ENCODE measurements around the gene ALPI.
"Not testable (repeated sequence)": the region's sequence is repeated elsewhere in the genome, so short reads cannot be mapped to it uniquely, and the experiment has no call there.

ALPI gene

DNA sequence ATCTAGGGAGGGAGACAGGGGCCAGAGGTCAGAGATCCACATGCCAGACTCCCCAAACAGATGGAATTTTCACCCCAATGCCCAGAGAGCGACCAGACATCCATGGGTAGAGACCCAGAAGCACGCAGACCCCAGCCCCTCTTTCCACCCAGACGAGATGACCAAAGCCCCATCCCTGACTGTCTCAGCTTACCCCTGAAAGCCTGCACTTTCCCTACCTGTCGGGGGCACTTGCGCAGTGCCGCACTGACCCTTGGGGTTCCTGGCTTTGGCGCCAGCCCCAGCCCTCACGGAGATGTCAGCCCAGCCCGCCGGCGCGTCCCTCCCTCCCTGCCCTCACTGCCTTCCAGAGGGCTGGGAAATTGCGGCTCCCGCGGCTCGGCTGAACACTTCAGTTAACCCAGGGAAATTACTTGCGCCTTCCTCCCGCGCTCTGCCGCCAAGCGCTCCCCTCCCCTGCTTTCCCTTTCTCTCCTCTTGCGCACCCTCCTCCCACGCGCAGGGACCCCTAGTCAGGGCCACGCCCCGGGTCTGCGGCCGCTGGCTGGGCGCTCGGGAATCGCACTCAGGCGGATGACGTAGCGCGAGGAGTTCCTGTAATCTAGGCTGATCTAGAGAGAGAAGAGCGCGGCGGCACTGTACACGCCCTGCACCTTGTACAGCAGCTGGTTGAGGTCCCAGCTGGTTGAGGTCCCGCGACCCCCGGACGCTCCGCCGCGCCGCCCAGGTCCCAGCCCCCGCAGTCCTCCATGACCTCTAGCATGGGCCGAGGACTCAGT lies 37.3 kb upstream of the ALPI start:
- H3K4me3 ChIP-seq (ENCODE audit: control insufficient read depth, low read depth, low read length) = no peak overlapping the region
- TF ChIP-seq, protein P1, sequence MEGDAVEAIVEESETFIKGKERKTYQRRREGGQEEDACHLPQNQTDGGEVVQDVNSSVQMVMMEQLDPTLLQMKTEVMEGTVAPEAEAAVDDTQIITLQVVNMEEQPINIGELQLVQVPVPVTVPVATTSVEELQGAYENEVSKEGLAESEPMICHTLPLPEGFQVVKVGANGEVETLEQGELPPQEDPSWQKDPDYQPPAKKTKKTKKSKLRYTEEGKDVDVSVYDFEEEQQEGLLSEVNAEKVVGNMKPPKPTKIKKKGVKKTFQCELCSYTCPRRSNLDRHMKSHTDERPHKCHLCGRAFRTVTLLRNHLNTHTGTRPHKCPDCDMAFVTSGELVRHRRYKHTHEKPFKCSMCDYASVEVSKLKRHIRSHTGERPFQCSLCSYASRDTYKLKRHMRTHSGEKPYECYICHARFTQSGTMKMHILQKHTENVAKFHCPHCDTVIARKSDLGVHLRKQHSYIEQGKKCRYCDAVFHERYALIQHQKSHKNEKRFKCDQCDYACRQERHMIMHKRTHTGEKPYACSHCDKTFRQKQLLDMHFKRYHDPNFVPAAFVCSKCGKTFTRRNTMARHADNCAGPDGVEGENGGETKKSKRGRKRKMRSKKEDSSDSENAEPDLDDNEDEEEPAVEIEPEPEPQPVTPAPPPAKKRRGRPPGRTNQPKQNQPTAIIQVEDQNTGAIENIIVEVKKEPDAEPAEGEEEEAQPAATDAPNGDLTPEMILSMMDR (conservative IDR thresholded peaks at IDR 0.05; ENCODE audit: control insufficient read depth, insufficient read depth, low read depth, low read length) = no peak
- peak; percentile 12 for DNase-seq (ENCODE audit: low read depth)

DNA sequence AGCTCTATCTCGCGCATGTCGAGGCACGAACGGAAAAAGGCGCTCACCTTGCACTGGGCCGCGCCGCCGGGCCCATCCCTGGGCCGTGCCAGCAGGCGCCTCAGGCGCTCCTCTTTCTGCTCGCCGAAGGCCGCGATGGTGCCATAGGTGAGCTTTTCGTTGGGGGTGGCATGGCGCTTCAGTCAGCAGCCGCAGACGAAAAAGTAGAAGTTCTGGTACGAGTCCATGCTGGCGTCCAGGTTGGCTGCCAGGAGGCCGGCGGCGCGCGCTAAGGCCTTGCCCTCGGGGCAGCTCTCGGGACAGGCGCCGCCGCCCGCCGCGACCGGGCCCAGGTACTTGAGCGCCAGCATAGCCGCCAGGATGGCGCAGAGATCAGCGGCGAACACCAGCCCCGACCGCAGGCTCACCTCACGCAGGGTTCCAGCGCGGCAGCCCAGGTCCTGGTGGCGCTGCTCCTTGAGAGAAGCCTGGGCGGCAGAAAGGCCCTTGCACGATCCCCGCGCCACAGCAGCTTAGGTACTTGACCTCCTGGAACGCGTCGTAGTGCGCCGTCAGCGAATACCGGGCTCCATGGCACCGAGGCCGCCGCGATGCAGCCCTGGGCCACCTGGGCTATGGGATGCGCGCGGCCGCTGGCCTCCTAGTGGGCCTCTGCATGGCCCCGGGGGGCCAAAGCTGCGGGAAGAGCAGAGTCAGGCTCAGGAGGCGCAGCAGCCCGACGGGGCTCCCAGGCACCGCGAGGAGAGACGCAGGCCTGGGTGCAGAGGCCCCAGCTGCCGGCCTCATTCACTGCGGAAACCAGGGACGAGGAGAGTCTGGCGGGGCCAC lies 36.5 kb upstream of the ALPI start:
- TF ChIP-seq, protein P1 (conservative IDR thresholded peaks at IDR 0.05; ENCODE audit: control insufficient read depth, insufficient read depth, low read depth, low read length) = no peak
- DNase-seq (ENCODE audit: low read depth) = no peak
- no peak overlapping the region for H3K4me3 ChIP-seq (ENCODE audit: control insufficient read depth, low read depth, low read length)

DNA sequence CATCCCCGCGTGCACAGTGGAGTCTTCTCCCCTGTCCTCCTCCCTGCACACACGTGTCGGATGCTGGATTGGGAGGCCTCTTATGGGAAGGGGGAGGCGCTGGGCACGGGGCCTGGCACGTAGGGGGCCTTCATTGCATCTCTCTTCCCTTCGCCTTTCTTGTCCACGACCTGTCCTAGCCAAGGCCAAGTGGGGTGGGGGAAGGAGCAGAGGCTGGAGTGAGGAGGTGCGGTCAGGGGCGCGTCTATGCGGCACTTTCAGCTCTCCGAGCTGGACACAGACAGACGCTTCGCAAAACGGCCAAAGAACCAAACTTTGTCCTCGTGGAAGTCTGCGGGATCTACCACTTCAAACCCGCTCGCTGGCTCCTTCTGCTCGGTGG lies 35.9 kb upstream of the ALPI start:
- TF ChIP-seq, protein P1 (conservative IDR thresholded peaks at IDR 0.05; ENCODE audit: control insufficient read depth, insufficient read depth, low read depth, low read length) = no peak
- DNase-seq (ENCODE audit: low read depth) = no peak

DNA sequence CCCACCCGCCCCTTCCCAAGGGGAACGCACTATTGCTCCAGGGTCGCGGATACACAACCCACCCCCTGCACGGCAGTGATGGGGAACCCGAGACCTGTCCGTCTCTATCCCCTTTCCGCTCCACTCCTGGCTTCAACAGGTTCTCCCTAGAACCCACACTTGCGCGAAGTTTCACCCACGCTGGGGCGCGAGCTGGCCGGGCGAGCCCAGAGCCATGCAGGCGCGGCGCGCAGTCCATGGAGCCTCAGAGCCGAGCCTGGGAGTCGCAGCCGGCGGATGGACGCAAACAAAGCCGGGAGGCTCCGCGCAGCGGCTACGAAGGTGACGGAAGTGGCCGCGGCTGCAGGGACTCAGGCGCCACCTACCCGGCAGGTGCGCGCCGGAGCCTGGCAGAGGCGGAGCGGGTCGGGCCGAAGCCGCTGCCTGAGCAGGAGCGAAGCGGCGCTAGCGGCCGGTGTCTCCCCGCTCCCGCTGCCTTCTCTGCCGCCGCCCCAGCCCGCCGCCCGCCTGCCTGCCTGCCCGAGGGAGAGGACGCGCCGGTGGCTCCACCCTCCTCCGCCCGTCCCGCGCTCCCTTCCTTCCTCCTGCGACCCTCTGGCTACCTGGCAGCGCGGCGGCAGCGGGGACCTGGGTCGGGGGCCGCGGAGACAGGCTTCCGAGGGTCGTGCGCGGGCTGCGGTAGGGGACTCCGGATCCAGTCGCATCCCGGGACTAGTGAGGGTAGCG lies 35.3 kb upstream of the ALPI start:
- no peak for DNase-seq (ENCODE audit: low read depth)
- TF ChIP-seq, protein P1 (conservative IDR thresholded peaks at IDR 0.05; ENCODE audit: control insufficient read depth, insufficient read depth, low read depth, low read length) = no peak
- H3K4me3 ChIP-seq (ENCODE audit: control insufficient read depth, low read depth, low read length) = no peak overlapping the region

More for the DNA sequence above, 35.9 kb upstream of the ALPI start:
- H3K4me3 ChIP-seq (ENCODE audit: control insufficient read depth, low read depth, low read length) = no peak overlapping the region

DNA sequence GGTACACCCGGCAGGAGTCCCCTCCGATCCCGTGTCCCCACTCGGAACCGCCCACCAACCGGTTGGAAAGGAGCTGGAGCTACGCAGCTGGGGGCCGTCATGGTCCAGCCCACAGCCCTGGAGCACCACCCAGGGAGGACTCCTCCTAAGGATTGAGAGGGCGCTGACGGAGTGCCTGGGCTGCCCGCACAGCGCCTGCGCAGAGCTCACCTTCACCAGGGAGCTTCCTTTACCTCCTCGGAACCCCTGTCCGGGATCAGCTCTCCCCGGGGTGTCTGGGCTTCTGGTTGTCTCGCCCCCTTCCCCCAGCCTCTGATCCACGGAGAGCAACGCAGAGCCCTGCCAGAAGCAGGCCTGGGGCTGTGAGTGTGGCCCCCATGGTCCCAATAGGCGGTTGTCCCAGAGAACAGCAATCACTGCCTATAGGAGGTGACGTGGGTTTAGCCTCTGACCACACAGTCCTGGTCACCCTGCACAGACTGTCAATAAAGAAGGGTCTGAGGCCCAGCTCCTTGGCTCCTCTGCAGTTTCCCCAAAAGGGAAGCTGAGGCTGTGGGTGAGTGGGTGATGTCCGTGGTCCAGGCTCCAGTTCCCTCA lies 34.7 kb upstream of the ALPI start:
- H3K4me3 ChIP-seq (ENCODE audit: control insufficient read depth, low read depth, low read length) = no peak overlapping the region
- TF ChIP-seq, protein P1 (conservative IDR thresholded peaks at IDR 0.05; ENCODE audit: control insufficient read depth, insufficient read depth, low read depth, low read length) = no peak
- DNase-seq (ENCODE audit: low read depth) = no peak

DNA sequence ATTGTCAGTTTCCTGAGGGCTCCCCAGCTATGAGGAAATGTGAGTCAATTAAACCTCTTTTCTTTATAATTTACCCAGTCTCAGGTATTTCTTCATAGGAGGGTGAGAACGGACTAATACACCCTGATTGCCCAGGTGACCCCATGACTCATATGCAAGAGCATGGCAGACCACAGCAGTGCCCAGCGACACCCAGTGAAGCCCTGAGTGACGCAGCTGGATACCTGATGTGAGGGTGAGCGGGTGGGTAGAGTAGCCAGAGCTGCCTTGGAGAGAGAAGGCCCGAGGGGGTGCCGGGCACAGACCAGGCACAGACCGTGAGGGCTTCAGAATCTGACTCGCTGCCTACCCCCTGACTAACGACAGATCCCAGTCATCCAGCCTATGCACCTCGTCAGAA lies 33.9 kb upstream of the ALPI start:
- no peak for DNase-seq (ENCODE audit: low read depth)
- no peak overlapping the region for H3K4me3 ChIP-seq (ENCODE audit: control insufficient read depth, low read depth, low read length)
- TF ChIP-seq, protein P1 (conservative IDR thresholded peaks at IDR 0.05; ENCODE audit: control insufficient read depth, insufficient read depth, low read depth, low read length) = no peak

DNA sequence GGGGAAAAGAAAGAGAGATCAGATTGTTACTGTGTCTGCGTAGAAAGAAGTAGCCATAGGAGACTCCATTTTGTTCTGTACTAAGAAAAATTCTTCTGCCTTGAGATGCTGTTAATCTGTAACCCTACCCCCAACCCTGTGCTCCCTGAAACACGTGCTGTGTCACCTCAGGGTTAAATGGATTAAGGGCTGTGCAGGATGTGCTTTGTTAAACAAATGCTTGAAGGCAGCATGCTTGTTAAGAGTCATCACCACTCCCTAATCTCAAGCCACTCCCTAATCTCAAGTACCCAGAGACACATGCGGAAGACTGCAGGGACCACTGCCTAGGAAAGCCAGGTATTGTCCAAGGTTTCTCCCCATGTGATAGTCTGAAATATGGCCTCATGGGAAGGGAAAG lies 33.0 kb upstream of the ALPI start:
- H3K4me3 ChIP-seq (ENCODE audit: control insufficient read depth, low read depth, low read length); DNase-seq (ENCODE audit: low read depth): not testable (repeated sequence)

DNA sequence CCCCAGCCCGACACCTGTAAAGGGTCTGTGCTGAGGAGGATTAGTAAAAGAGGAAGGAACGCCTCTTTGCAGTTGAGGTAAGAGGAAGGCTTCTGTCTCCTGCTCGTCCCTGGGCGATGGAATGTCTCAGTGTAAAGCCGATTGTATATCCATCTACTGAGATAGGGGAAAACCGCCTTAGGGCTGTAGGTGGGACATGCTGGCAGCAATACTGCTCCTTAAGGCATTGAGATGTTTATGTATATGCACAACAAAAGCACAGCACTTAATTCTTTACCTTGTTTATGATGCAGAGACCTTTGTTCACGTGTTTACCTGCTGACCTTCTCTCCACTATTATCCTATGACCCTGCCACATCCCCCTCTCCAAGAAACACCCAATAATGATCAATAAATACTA lies 32.5 kb upstream of the ALPI start:
- H3K4me3 ChIP-seq (ENCODE audit: control insufficient read depth, low read depth, low read length); DNase-seq (ENCODE audit: low read depth): not testable (repeated sequence)

Measured in fibroblast of mammary gland (primary cell).